ENCODE results near the gene SYCE3. TPM values are rescaled to one million over a fixed set of nuclear protein-coding genes. Genes with fewer than 3 reads are reported as not detected.

SYCE3 gene
- total RNA-seq, 1 experiment from 2014 or later: not detected

- no peak overlapping the region for H3K4me3 ChIP-seq (ENCODE audit: low read depth, low read length, poor library complexity, severe bottlenecking)
- BruUV-seq (replicated peaks): no TSS peak
- no peaks in the 10 kb centered on the region for H3K4me1 ChIP-seq (ENCODE audit: insufficient read depth, low read length, poor library complexity, severe bottlenecking)
- H3K27ac ChIP-seq (ENCODE audit: low read depth, low read length, poor library complexity, severe bottlenecking): no peak overlapping the region
- no peak for TF ChIP-seq CTCF (conservative IDR thresholded peaks at IDR 0.05; ENCODE audit: low read depth, low read length)
- no peak for TF ChIP-seq EZH2 (IDR thresholded peaks at IDR 0.05; ENCODE audit: borderline replicate concordance, low read depth, low read length, poor library complexity, severe bottlenecking)
- POLR2A ChIA-PET (ENCODE audit: low non-redundant PET): no interaction called here
- no peaks in the 10 kb centered on the region for H3K27me3 ChIP-seq (replicated peaks; ENCODE audit: insufficient read depth, low read depth, low read length, poor library complexity)
- CTCF ChIA-PET: no interaction called here
- DNase-seq (ENCODE audit: low spot score): no peak
- intact Hi-C loops (cut with micrococcal nuclease; ENCODE audit: unreplicated experiment): no loop called here
- H3K9me3 ChIP-seq (ENCODE audit: low read depth, low read length, poor library complexity, severe bottlenecking): no peaks in the 10 kb centered on the region
- no peaks in the 10 kb centered on the region for H3K36me3 ChIP-seq (ENCODE audit: insufficient read depth, low read length, poor library complexity, severe bottlenecking)
These were observed 47.9 kb upstream of the SYCE3 start for GRCh38 chr22:50610581-50610980.

GRCh38 chr22:50610041-50610451 lies 47.3 kb upstream of the SYCE3 start:
- Histone ChIP-seq H3K4me3 (ENCODE audit: low read depth, low read length, poor library complexity, severe bottlenecking) (no peak overlapping the region), H3K27me3 (replicated peaks; ENCODE audit: insufficient read depth, low read depth, low read length, poor library complexity) (no peaks in the 10 kb centered on the region), H3K27ac (ENCODE audit: low read depth, low read length, poor library complexity, severe bottlenecking) (no peak overlapping the region), H3K4me1 (ENCODE audit: insufficient read depth, low read length, poor library complexity, severe bottlenecking) (no peaks in the 10 kb centered on the region), H3K9me3 (ENCODE audit: low read depth, low read length, poor library complexity, severe bottlenecking) (no peaks in the 10 kb centered on the region), H3K36me3 (ENCODE audit: insufficient read depth, low read length, poor library complexity, severe bottlenecking) (no peaks in the 10 kb centered on the region)
- TF ChIP-seq CTCF (conservative IDR thresholded peaks at IDR 0.05; ENCODE audit: low read depth, low read length) (no peak), EZH2 (IDR thresholded peaks at IDR 0.05; ENCODE audit: borderline replicate concordance, low read depth, low read length, poor library complexity, severe bottlenecking) (no peak)
- DNase-seq (ENCODE audit: low spot score): no peak
- CTCF ChIA-PET: no interaction called here
- POLR2A ChIA-PET (ENCODE audit: low non-redundant PET): no interaction called here
- BruUV-seq (replicated peaks): no TSS peak
- intact Hi-C loops (cut with micrococcal nuclease; ENCODE audit: unreplicated experiment): no loop called here

- no peaks in the 10 kb centered on the region for H3K36me3 ChIP-seq (ENCODE audit: insufficient read depth, low read length, poor library complexity, severe bottlenecking)
- no TSS peak for BruUV-seq (replicated peaks)
- H3K4me1 ChIP-seq (ENCODE audit: insufficient read depth, low read length, poor library complexity, severe bottlenecking): no peaks in the 10 kb centered on the region
- no peaks in the 10 kb centered on the region for H3K27me3 ChIP-seq (replicated peaks; ENCODE audit: insufficient read depth, low read depth, low read length, poor library complexity)
- CTCF ChIA-PET: no interaction called here
- H3K27ac ChIP-seq (ENCODE audit: low read depth, low read length, poor library complexity, severe bottlenecking): no peak overlapping the region
- no peak overlapping the region for H3K4me3 ChIP-seq (ENCODE audit: low read depth, low read length, poor library complexity, severe bottlenecking)
- intact Hi-C loops (cut with micrococcal nuclease; ENCODE audit: unreplicated experiment): loop anchor here (10.0 kb wide), 1 partner anchor 65 kb away; the partner anchor contains the start of gene KLHDC7B
- POLR2A ChIA-PET (ENCODE audit: low non-redundant PET): no interaction called here
- no peak for TF ChIP-seq EZH2 (IDR thresholded peaks at IDR 0.05; ENCODE audit: borderline replicate concordance, low read depth, low read length, poor library complexity, severe bottlenecking)
- TF ChIP-seq CTCF (conservative IDR thresholded peaks at IDR 0.05; ENCODE audit: low read depth, low read length): no peak
- H3K9me3 ChIP-seq (ENCODE audit: low read depth, low read length, poor library complexity, severe bottlenecking): no peaks in the 10 kb centered on the region
- no peak for DNase-seq (ENCODE audit: low spot score)
These were observed 46.9 kb upstream of the SYCE3 start for GRCh38 chr22:50609599-50609998.
